IMR-90 (cell line): ENCODE data around the gene CYP4V2. TPM values are rescaled to one million over a fixed set of nuclear protein-coding genes. Genes with fewer than 3 reads are reported as not detected.

Source experiments
- ATAC-seq: fragments of 200-7000 bp; cut with Tn5 transposase; 2 replicates; pipeline ENCODE4 v1.9.1; 2020; ENCODE audit warnings: low read depth, mild to moderate bottlenecking, moderate library complexity
- BruUV-seq: library from RNA; stranded (reverse); fragments of 400-500 nt; replicated peaks from 2 replicates; lab custom pipeline; 2021; lab: Mats Ljungman, UMichigan
- CTCF ChIA-PET: fragments of 300-600 bp; formaldehyde crosslinking; extraction: SDS; loops from one replicate; lab custom pipeline; 2021; ENCODE audit warnings: antibody characterized with exemption; lab: Yijun Ruan, JAX
- POLR2A ChIA-PET: fragments of 300-600 bp; sonication (Branson Sonifier 250); formaldehyde crosslinking; loops from one replicate; lab custom pipeline; 2022; ENCODE audit warnings: antibody characterized with exemption; ENCODE audit not compliant: unreplicated experiment; lab: Charles Lee
- DNase-seq: peaks from one replicate; pipeline ENCODE4 v3.0.0; 2013
- H2AFZ ChIP-seq: replicated peaks from 2 replicates; pipeline ENCODE3; 2013; ENCODE audit warnings: low read length, mild to moderate bottlenecking; ENCODE audit not compliant: poor library complexity
- H2AK5ac ChIP-seq: 2 replicates; pipeline ENCODE4 v1.6.1; 2013; ENCODE audit warnings: low read depth, low read length, inconsistent platforms
- H2AK9ac ChIP-seq: replicated peaks from 2 replicates; pipeline ENCODE3; 2013; ENCODE audit warnings: mild to moderate bottlenecking, low read depth, low read length, moderate library complexity; ENCODE audit not compliant: poor library complexity
- H2BK120ac ChIP-seq: 2 replicates; pipeline ENCODE4 v1.6.1; 2013; ENCODE audit warnings: low read depth, low read length, inconsistent platforms
- H2BK15ac ChIP-seq: 3 replicates; pipeline ENCODE4 v1.6.1; 2013; ENCODE audit warnings: low read depth, low read length, inconsistent platforms
- H2BK20ac ChIP-seq: 2 replicates; pipeline ENCODE4 v1.6.1; 2013; ENCODE audit warnings: low read depth, mild to moderate bottlenecking, inconsistent platforms, low read length, moderate library complexity
- H2BK5ac ChIP-seq: 2 replicates; pipeline ENCODE4 v1.6.1; 2013; ENCODE audit warnings: mild to moderate bottlenecking, low read depth, low read length, inconsistent platforms; ENCODE audit not compliant: poor library complexity, severe bottlenecking
- H3K14ac ChIP-seq: replicated peaks from 2 replicates; pipeline ENCODE4 v1.6.1; 2013; ENCODE audit warnings: low read depth, low read length, inconsistent platforms
- H3K18ac ChIP-seq: 2 replicates; pipeline ENCODE4 v1.6.1; 2013; ENCODE audit warnings: low read depth, low read length, control low read depth
- H3K23ac ChIP-seq: 2 replicates; pipeline ENCODE4 v1.6.1; 2013; ENCODE audit warnings: low read depth, low read length, inconsistent platforms
- H3K27ac ChIP-seq: 2 replicates; pipeline ENCODE4 v1.5.1; 2013; ENCODE audit warnings: mild to moderate bottlenecking, control low read depth, low read length; ENCODE audit not compliant: insufficient read depth
- H3K27me3 ChIP-seq: 2 replicates; pipeline ENCODE4 v1.6.1; 2013; ENCODE audit warnings: low read length; ENCODE audit not compliant: control insufficient read depth, insufficient read depth
- H3K36me3 ChIP-seq: 2 replicates; pipeline ENCODE4 v1.6.1; 2013; ENCODE audit warnings: low read length, mixed read lengths; ENCODE audit not compliant: control insufficient read depth, insufficient read depth
- H3K4ac ChIP-seq: 2 replicates; pipeline ENCODE4 v1.6.1; 2013; ENCODE audit warnings: low read depth, low read length, inconsistent platforms
- H3K4me1 ChIP-seq: 2 replicates; pipeline ENCODE4 v1.6.1; 2013; ENCODE audit warnings: low read length, mixed read lengths; ENCODE audit not compliant: control insufficient read depth, insufficient read depth
- H3K4me2 ChIP-seq: 2 replicates; pipeline ENCODE4 v1.6.1; 2013; ENCODE audit warnings: low read depth, mild to moderate bottlenecking, control low read depth, low read length, moderate library complexity
- H3K4me3 ChIP-seq: 2 replicates; pipeline ENCODE4 v1.5.1; 2013; ENCODE audit warnings: low read depth, mild to moderate bottlenecking, control low read depth, low read length, moderate library complexity; ENCODE audit not compliant: insufficient read depth
- H3K56ac ChIP-seq: 2 replicates; pipeline ENCODE4 v1.6.1; 2013; ENCODE audit warnings: low read length, inconsistent platforms; ENCODE audit not compliant: insufficient read depth; ENCODE audit errors: extremely low read depth
- H3K79me1 ChIP-seq, 2 experiments: 2 replicates each; pipeline ENCODE4 v1.6.1; 2013; ENCODE audit warnings: low read length in 2 of 2, inconsistent platforms in 1 of 2, low read depth in 1 of 2
- H3K9ac ChIP-seq: 2 replicates; pipeline ENCODE4 v1.6.1; 2013; ENCODE audit warnings: low read depth, low read length, control low read depth
- H3K9me1 ChIP-seq: 2 replicates; pipeline ENCODE4 v1.6.1; 2013; ENCODE audit warnings: low read length, inconsistent platforms; ENCODE audit not compliant: insufficient read depth
- H3K9me3 ChIP-seq: 2 replicates; pipeline ENCODE4 v1.6.1; 2013; ENCODE audit warnings: low read length; ENCODE audit not compliant: control insufficient read depth, insufficient read depth
- H4K20me1 ChIP-seq: 2 replicates; pipeline ENCODE4 v1.6.1; 2013; ENCODE audit warnings: low read length, inconsistent platforms; ENCODE audit not compliant: insufficient read depth
- H4K5ac ChIP-seq: 2 replicates; pipeline ENCODE4 v1.6.1; 2013; ENCODE audit warnings: mild to moderate bottlenecking, low read depth, low read length, control low read depth
- H4K8ac ChIP-seq, 2 experiments: 2 replicates each; pipeline ENCODE4 v1.6.1; 2013; ENCODE audit warnings: low read depth in 2 of 2, low read length in 2 of 2, control low read depth in 1 of 2, inconsistent platforms in 1 of 2
- H4K91ac ChIP-seq: 2 replicates; pipeline ENCODE4 v1.6.1; 2013; ENCODE audit warnings: low read depth, low read length, inconsistent platforms; ENCODE audit not compliant: insufficient read depth
- BHLHE40 ChIP-seq: fragments of 150-350 bp; IDR thresholded peaks from 2 replicates; pipeline ENCODE4 v1.6.1; 2016; ENCODE audit warnings: mild to moderate bottlenecking, low read depth, low read length
- CEBPB ChIP-seq: IDR thresholded peaks from 2 replicates; pipeline ENCODE4 v1.6.1; 2012; ENCODE audit warnings: low read depth, low read length, improper control_type of control experiment
- CHD1 ChIP-seq: IDR thresholded peaks from 2 replicates; pipeline ENCODE4 v1.6.1; 2012; ENCODE audit warnings: low read depth, low read length, improper control_type of control experiment
- CTCF ChIP-seq: conservative IDR thresholded peaks from 2 replicates; pipeline ENCODE4 v1.5.1; 2012; ENCODE audit warnings: mild to moderate bottlenecking, low read depth, low read length, improper control_type of control experiment
- ELK1 ChIP-seq: fragments of 150-350 bp; IDR thresholded peaks from 2 replicates; pipeline ENCODE4 v1.6.1; 2016; ENCODE audit warnings: low read depth, mild to moderate bottlenecking, low read length, moderate library complexity, borderline replicate concordance
- FOS ChIP-seq: fragments of 150-350 bp; IDR thresholded peaks from 2 replicates; pipeline ENCODE4 v1.6.1; 2016; ENCODE audit warnings: low read depth, low read length
- MXI1 ChIP-seq: IDR thresholded peaks from 2 replicates; pipeline ENCODE4 v1.6.1; 2012; ENCODE audit warnings: low read depth, mild to moderate bottlenecking, low read length, moderate library complexity, borderline replicate concordance
- POLR2A ChIP-seq: IDR thresholded peaks from 2 replicates; pipeline ENCODE4 v1.6.1; 2012; ENCODE audit warnings: mild to moderate bottlenecking, low read depth, low read length
- RAD21 ChIP-seq: IDR thresholded peaks from 2 replicates; pipeline ENCODE4 v1.6.1; 2012; ENCODE audit warnings: low read length, improper control_type of control experiment
- RCOR1 ChIP-seq: IDR thresholded peaks from 2 replicates; pipeline ENCODE4 v1.6.1; 2012; ENCODE audit warnings: mild to moderate bottlenecking, low read length, improper control_type of control experiment; ENCODE audit not compliant: insufficient replicate concordance
- WGBS, 2 experiments: methylation state at CpG; one replicate each; pipeline versions ENCODE4 v1.1.5 to v1.1.7; 2013; ENCODE audit warnings: missing lambda C conversion rate in 2 of 2; ENCODE audit not compliant: insufficient read length in 1 of 2; ENCODE audit errors: extremely low coverage in 2 of 2; 5-methylcytosine and 5-hydroxymethylcytosine counted together
- dilution Hi-C: fragments of 300-500 bp; cut with HindIII; formaldehyde crosslinking; loops from one replicate; pipeline ENCODE4 v1.14.3; 2018; ENCODE audit warnings: low sequenced_read_pairs; ENCODE audit not compliant: unreplicated experiment
- in situ Hi-C: fragments of 300-500 bp; cut with MboI; formaldehyde crosslinking; loops from 3 replicates; pipeline ENCODE4 v1.14.3; 2019; ENCODE audit warnings: low sequenced_read_pairs, inconsistent platforms, mixed read lengths
- intact Hi-C: fragments of 100-400 bp; cut with micrococcal nuclease; formaldehyde crosslinking; loops from 2 replicates; pipeline ENCODE4 v1.10.0; 2022
- polyA plus RNA-seq, 3 experiments: library from polyadenylated mRNA; depleted of rRNA; stranded (reverse); fragments of >200 nt; gene quantifications; 2 replicates each; pipeline ENCODE4 v1.2.3, GENCODE V29; 2012; ENCODE audit warnings: low replicate concordance in 1 of 3
- total RNA-seq: library from RNA; depleted of rRNA; stranded (reverse); fragments of >200 nt; gene quantifications from 2 replicates; pipeline ENCODE4 v1.2.3, GENCODE V29; 2012
- TF ChIP-seq, protein P1 (sequence below): fragments of 150-350 bp; IDR thresholded peaks from 2 replicates; pipeline ENCODE4 v1.6.1; 2017; ENCODE audit warnings: mild to moderate bottlenecking, antibody characterized with exemption, low read length, low read depth

Gene CYP4V2
- total and polyA plus RNA-seq, 2 of the 4 experiments (the other 2 are of a cell fraction), result 3.9 to 4.1 TPM

GRCh38 chr4:186144946-186145569 lies 46.3 kb upstream of the CYP4V2 start:
- ATAC-seq (peak; percentile 75), DNase-seq (peak; percentile 43)
- H4K91ac ChIP-seq, result no peak overlapping the region
- no peak overlapping the region for H2AK9ac ChIP-seq
- H3K27me3 ChIP-seq, result peaks cover 3% of the 10 kb centered on the region; the same call in 1 of the 2 replicates
- dilution Hi-C loops, result no loop called here
- H2AK5ac ChIP-seq, result no peak overlapping the region
- ChIA-PET CTCF (no interaction called here), POLR2A (no interaction called here)
- peaks cover 2% of the 10 kb centered on the region; the same call in 1 of the 2 replicates for H3K4me1 ChIP-seq
- no peaks in the 10 kb centered on the region for H3K79me1 ChIP-seq
- no peak overlapping the region for H4K5ac ChIP-seq
- peak overlapping the region; percentile 45 for H3K4me3 ChIP-seq
- no peak overlapping the region for H3K56ac ChIP-seq
- WGBS, 2 experiments, result 1% methylated on average over 18 of the region's 54 CpGs; no CpG with 5 or more reads in 1 of the 2 experiments
- TF ChIP-seq BHLHE40, result no peak
- TF ChIP-seq CTCF, result no peak
- TF ChIP-seq CHD1, result no peak
- no peak for TF ChIP-seq MXI1
- TF ChIP-seq FOS, result no peak
- TF ChIP-seq POLR2A, result no peak
- no peak for TF ChIP-seq RAD21
- no peak for TF ChIP-seq ELK1
- no peak for TF ChIP-seq RCOR1
- TF ChIP-seq, protein P1, sequence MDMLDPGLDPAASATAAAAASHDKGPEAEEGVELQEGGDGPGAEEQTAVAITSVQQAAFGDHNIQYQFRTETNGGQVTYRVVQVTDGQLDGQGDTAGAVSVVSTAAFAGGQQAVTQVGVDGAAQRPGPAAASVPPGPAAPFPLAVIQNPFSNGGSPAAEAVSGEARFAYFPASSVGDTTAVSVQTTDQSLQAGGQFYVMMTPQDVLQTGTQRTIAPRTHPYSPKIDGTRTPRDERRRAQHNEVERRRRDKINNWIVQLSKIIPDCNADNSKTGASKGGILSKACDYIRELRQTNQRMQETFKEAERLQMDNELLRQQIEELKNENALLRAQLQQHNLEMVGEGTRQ, result no peak
- no peak for TF ChIP-seq CEBPB
- in situ Hi-C loops, result no loop called here
- BruUV-seq, result no TSS peak
- no peak overlapping the region for H3K4ac ChIP-seq
- no peak overlapping the region for H3K14ac ChIP-seq
- no peak overlapping the region for H3K18ac ChIP-seq
- H3K4me2 ChIP-seq, result peak overlapping the region; percentile 76
- no peak overlapping the region for H2BK120ac ChIP-seq
- no peak overlapping the region for H2BK20ac ChIP-seq
- peak overlapping the region; percentile 89 for H2AFZ ChIP-seq
- intact Hi-C loops, result no loop called here
- H3K9ac ChIP-seq, result peak overlapping the region; percentile 49; the same call in 1 of the 2 replicates
- no peaks in the 10 kb centered on the region for H3K9me3 ChIP-seq
- H2BK15ac ChIP-seq, result no peak overlapping the region
- no peaks in the 10 kb centered on the region for H3K9me1 ChIP-seq
- H3K36me3 ChIP-seq, result no peaks in the 10 kb centered on the region
- peak overlapping the region; percentile 40; the same call in 1 of the 2 replicates for H3K27ac ChIP-seq
- H2BK5ac ChIP-seq, result no peak overlapping the region
- 0 out of 2 replicates have a peak overlapping the region, but pooled peaks have one; percentile 17 for H3K23ac ChIP-seq
- H4K20me1 ChIP-seq, result no peaks in the 10 kb centered on the region
- no peak overlapping the region for H4K8ac ChIP-seq
